H1 (cell line): Measurements from ENCODE around the gene PHETA1.

Experiments
- MAX ChIP-seq: IDR thresholded peaks from 2 replicates; pipeline ENCODE4 v1.6.1; 2012; ENCODE audit warnings: inconsistent platforms
- NRF1 ChIP-seq: IDR thresholded peaks from 2 replicates; pipeline ENCODE4 v1.6.1; 2011; ENCODE audit warnings: mild to moderate bottlenecking, low read depth, low read length, improper control_type of control experiment
- PHF8 ChIP-seq: fragments of 200-600 bp; sonication (generic); conservative IDR thresholded peaks from 2 replicates; pipeline ENCODE4 v1.7.1; 2012; ENCODE audit warnings: low read depth, mild to moderate bottlenecking, inconsistent platforms, low read length, moderate library complexity
- POLR2A ChIP-seq, 2 experiments: IDR thresholded peaks; 1 replicate in 1 of 2; 2 replicates in 1 of 2; pipeline ENCODE4 v1.6.1; 2011; ENCODE audit warnings: low read depth in 2 of 2, low read length in 2 of 2, mild to moderate bottlenecking in 2 of 2; ENCODE audit errors: control extremely low read depth in 1 of 2
- RFX5 ChIP-seq: IDR thresholded peaks from 2 replicates; pipeline ENCODE4 v1.6.1; 2011; ENCODE audit warnings: low read depth, low read length, improper control_type of control experiment, borderline replicate concordance
- TF ChIP-seq, protein P1 (sequence below), 3 experiments: IDR thresholded peaks; 1 replicate in 2 of 3; 2 replicates in 1 of 3; pipeline versions ENCODE4 v1.5.1 to v1.6.1; 2011; ENCODE audit warnings: low read length in 3 of 3, mild to moderate bottlenecking in 3 of 3, inconsistent platforms in 2 of 3, low read depth in 1 of 3, moderate library complexity in 1 of 3; ENCODE audit not compliant: insufficient read depth in 1 of 3; ENCODE audit errors: control extremely low read depth in 1 of 3

DNA sequence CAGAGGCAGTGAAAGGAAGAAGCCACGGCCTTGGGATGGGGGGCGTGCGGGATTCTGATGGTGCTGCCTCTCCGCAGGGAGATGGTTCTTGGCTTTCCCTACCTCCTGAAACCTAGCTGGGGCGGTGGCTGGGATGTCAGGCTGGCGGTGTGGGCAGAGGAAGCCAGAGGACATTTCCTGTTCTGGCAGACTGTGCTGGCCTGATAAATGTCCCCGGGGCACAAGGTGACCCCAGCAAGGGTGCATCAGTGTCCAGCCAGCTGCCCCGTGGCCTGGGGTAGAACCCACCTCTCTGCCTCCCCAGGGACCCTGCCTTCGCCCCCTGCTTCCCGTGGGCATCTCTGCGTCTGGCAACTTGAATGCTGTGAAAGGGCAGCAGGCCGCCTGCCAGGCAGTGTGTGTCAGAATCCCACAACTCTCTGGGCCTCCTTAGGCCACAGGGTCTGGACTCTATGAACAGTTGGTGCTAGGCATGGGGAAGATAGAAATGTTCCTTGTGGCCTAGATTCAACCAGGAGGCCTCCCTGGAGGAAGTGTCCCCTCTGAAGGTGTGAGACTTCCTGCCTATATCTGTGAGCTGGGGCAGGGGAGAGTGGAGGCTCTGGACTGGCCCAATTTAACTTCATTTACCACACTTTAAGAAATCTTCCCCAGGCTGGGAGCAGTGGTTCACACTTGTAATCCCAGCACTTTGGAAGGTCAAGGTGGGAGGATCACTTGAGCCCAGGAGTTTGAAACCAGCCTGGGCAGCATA, 41.7 kb upstream of the PHETA1 start:
- no peak for TF ChIP-seq PHF8
- TF ChIP-seq, protein P1, sequence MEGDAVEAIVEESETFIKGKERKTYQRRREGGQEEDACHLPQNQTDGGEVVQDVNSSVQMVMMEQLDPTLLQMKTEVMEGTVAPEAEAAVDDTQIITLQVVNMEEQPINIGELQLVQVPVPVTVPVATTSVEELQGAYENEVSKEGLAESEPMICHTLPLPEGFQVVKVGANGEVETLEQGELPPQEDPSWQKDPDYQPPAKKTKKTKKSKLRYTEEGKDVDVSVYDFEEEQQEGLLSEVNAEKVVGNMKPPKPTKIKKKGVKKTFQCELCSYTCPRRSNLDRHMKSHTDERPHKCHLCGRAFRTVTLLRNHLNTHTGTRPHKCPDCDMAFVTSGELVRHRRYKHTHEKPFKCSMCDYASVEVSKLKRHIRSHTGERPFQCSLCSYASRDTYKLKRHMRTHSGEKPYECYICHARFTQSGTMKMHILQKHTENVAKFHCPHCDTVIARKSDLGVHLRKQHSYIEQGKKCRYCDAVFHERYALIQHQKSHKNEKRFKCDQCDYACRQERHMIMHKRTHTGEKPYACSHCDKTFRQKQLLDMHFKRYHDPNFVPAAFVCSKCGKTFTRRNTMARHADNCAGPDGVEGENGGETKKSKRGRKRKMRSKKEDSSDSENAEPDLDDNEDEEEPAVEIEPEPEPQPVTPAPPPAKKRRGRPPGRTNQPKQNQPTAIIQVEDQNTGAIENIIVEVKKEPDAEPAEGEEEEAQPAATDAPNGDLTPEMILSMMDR (IDR thresholded peaks at IDR 0.05; ENCODE audit: control extremely low read depth in 1 of 3, insufficient read depth in 1 of 3, low read depth in 1 of 3, low read length in 3 of 3), result no peak
- no peak for TF ChIP-seq POLR2A (IDR thresholded peaks at IDR 0.05; ENCODE audit: control extremely low read depth in 1 of 2, low read depth in 2 of 2, low read length in 2 of 2)
- TF ChIP-seq RFX5, result no peak
- no peak for TF ChIP-seq NRF1
- no peak for TF ChIP-seq MAX
